GM19099 (cell line): ENCODE results near the gene GJC2.

Experiments
- POLR2A ChIP-seq: IDR thresholded peaks from 3 replicates; pipeline ENCODE4 v1.6.1; 2011; ENCODE audit warnings: low read depth; ENCODE audit not compliant: insufficient read length; ENCODE audit errors: extremely low read depth

The GJC2 gene

GRCh38 chr1:228204958-228205357, 55.2 kb downstream of the GJC2 start:
- TF ChIP-seq POLR2A: no peak

GRCh38 chr1:228205526-228206436, 56.1 kb downstream of the GJC2 start:
- no peak for TF ChIP-seq POLR2A

- no peak for TF ChIP-seq POLR2A
These were observed 57.0 kb downstream of the GJC2 start for GRCh38 chr1:228206582-228207351.

GRCh38 chr1:228207381-228207810, 57.7 kb downstream of the GJC2 start:
- TF ChIP-seq POLR2A: no peak

GRCh38 chr1:228207851-228208821, 58.4 kb downstream of the GJC2 start, which contains the start of gene OBSCN:
OBSCN (plus strand) TSS chr1:228208044; CDS start chr1:228211784, 3,740 bp downstream.
- TF ChIP-seq POLR2A: no peak

- no peak for TF ChIP-seq POLR2A
These were observed 59.3 kb downstream of the GJC2 start for GRCh38 chr1:228208831-228209551.
